DMS 273 (cell line): ENCODE data around the gene TMEM121.

Experiments used
- DNase-seq: peaks from one replicate; lab custom pipeline; 2025; ENCODE audit not compliant: unreplicated experiment; lab: John Stamatoyannopoulos, UW

Gene TMEM121

GRCh38 chr14:105486974-105487448 lies 39.4 kb upstream of the TMEM121 start:
- no peak for DNase-seq

DNA sequence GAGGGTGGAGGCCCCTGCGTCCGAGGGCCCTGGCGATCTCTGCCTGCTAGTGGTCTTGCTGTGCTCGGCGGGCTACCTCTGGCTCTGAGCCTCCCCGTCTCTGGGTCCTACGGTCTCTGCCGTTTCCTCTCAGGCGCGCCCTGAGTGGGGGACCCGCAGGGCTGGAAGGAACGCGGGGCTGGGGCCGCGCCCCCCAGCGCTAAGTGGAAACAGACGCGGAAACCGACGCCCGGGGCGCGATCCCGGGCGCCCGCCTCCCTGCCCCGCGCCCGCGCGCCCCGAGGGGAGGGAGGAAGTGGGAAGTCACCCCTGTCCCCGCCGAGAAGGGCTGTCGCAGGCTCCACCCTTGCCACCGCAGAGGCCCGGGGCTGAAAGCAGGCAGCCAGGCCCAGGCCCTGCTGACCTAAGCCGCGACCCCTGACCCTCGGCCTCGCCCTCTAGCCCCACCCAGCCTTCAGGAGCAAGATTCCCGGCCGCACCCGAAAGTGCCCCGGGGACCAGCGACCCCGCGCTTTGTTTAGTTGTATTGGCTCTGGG lies 38.9 kb upstream of the TMEM121 start:
- no peak for DNase-seq

- no peak for DNase-seq
Measured at GRCh38 chr14:105487986-105488777, 38.2 kb upstream of the TMEM121 start.

- no peak for DNase-seq
Measured at GRCh38 chr14:105488781-105489541, 37.4 kb upstream of the TMEM121 start.

GRCh38 chr14:105489542-105490266 lies 36.7 kb upstream of the TMEM121 start:
- DNase-seq: peak; percentile 95

DNA sequence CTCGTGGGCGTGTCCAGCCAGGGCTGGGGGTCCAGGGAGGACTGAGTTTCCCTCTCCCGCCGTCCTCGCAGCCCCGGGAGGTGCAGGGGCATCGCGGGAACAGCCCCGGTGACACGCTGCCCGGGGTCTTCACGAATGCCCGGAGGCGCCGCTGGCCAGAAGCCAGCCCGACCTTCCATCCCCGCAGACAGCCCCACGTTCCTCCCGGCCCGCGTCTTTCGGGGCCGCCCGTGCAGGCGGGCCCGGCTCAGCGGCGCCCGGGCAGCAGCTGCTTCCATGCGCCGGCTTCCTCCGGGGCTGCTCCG lies 36.2 kb upstream of the TMEM121 start:
- DNase-seq: no peak

DNA sequence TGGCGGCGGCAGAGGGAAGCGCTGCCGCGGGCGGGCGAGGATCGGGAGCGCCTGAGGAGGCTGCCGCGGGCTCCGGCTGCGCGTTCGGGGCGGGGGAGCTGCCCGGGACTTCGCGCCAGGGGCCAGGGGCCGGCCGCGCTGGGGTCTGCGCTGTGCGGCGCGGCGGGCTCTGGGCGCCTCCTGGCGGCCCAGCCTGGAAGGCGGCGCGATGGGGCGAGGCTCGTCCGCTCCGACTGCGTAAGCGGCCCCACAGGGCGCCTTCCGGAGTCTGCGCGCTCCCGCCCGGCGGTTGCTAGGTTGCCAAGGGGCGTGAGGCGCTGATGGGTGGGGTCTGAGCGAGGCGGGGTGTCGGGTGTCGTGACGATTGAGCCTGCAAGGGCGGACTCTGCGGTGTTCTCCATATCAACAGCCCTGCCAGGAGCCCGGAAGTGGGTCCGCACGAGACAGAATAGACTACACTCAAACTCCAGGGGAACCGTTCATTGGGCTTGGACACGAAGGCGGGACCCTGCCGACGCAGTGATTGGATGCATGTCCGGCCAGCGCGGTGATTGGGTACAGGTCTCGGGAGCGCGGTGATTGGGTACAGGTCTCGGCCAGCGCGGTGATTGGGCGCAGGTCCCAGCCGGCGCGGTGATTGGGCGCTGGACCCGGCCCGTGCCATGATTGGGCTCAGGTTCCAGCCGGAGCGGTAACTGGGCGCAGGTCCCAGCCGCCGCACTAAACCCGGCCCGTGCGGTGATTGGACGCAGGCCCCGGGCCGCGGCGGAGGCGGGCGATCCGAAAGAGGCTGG lies 35.6 kb upstream of the TMEM121 start, which contains the start of gene TEDC1:
Gene TEDC1, plus strand, starts transcription at position 675 of the 794 bp plus-strand sequence. CDS start 130 bp downstream, outside the sequence.
- DNase-seq: peak; percentile 100

DNA sequence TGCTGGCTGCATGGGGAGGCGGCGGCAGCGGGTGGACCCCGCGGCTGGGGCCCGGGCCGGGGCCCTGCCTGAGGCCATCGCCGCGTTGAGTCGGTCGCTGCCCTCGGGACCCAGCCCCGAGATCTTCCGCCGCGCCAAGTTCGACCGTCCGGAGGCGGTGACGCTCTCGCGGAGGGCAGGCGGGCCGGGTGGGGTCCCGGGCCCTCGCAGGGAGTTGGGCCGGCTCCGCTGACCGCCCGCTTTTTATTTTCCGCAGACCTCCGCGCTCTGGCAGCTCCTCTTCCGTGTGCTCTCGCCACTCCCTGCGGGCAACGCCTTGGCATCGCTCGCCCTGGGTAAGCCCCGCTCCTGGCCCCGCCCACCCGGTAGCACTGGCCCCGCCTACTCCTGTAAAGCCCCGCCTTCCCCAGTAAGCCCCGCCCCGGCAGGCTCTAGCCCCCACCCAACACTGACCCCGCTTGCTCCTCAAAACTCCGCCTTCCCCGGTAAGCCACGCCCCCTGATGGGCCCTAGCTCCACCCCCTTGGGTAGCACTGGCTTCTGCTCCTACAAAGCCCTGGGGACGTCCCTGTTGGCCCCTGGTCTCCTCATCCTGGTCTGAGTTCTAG lies 34.9 kb upstream of the TMEM121 start:
- peak; percentile 85 for DNase-seq

DNA sequence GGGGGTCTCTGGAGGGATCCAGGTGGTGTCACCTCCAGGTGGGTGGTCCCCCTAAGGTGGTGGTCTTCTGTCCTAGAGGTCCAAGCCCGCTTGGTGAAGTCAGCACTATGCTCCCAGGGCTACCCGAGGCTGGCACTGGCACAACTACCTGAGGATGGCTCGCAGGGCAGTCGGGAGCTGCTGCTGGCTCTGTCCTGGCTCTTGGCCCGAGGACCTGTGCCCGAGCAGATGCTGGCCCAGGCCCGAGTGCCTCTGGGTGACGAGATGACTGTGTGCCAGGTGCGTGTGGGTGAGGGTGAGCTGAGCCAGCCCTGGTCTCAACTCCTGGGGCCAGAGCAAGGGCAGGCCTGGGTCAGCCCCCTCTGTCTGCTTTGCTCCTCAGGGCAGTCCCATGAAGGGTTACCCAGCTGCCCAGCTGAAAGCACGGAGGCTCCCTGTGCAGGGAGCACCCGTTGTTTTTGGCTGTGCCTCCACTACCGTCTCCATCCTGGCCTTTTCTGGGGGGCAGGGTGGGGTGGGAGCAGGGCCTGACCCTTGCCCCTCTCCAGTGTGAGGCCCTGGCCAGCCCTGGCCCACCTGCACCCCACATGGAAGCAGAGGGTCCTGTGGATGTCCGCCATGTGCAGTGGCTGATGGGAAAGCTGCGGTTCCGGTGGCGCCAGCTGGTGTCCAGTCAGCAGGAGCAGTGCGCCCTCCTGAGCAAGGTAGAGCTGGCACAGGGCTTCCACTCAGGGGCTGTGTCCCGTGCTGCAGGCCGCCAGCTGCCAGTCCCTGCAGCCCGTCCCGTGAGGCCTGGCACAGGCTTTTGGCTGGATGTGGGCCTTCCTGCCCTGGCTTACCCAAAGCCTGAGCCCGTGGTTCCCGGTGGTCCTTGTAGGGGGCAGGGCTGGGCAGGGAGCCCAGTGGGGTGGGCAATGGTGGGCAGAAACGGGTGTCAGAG lies 34.1 kb upstream of the TMEM121 start:
- DNase-seq: peak; percentile 57

- DNase-seq: no peak
Measured at GRCh38 chr14:105492971-105493871, 33.2 kb upstream of the TMEM121 start.

GRCh38 chr14:105493921-105494605 lies 32.3 kb upstream of the TMEM121 start:
- no peak for DNase-seq

DNA sequence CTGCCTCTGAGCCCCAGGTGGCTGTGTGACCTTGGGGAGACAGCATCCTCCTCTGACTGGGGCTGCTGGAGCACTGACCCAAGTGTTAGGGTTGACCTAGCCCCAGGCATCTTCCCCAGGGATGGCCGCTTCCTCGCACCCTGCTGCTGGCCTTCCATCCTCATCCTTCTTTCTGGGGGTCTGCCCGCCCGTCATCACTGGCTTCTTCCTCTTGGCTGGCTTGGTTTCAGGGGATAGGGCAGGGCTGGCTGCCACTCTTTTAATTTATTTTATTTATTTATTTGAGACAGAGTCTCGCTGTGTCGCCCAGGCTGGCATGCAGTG lies 31.8 kb upstream of the TMEM121 start:
- no peak for DNase-seq

DNA sequence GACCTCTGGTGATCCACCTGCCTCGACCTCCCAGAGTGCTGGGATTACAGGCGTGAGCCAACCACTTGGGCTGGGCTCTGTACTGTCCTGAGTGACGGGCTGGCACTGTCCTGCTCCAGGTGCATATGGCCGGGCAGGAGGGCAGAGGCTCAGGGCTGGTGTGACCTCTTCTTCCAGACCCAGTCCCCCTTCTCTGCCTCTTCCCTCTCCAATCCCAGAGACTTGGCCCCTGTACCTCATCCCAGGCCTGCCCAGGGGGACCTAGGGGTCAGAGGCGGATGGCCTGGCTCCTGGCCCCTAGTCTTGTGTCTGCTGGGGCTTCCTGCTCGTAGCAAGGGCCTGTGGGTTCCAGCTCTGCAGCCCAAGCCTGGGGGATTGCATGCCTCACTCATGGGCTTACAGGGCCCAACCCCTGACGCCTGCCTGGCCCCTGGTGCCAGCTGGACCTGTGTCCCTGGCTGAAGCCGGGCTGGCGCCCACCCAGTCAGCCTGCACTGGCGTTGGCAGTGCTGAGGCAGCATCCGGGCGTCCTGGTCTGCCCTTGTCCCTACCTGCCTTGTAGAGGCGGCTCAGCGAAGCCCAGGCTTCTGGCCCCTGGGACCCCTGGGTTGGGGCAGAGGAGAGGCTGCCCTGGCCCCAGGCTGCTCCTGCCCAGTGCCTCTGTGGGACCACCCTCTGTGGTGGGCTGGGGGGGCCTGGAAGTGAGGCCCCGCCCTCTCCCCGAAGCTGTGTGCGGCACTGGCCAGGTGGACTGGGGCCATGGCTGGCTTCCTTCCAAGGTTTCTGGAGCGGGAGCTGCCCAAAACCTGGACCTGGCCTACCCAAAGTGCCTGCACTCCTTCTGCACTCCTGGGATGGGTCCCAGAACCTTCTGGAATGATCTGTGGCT lies 31.0 kb upstream of the TMEM121 start:
- DNase-seq: peak; percentile 52

- DNase-seq: no peak
Measured at GRCh38 chr14:105495990-105496830, 30.2 kb upstream of the TMEM121 start.

DNA sequence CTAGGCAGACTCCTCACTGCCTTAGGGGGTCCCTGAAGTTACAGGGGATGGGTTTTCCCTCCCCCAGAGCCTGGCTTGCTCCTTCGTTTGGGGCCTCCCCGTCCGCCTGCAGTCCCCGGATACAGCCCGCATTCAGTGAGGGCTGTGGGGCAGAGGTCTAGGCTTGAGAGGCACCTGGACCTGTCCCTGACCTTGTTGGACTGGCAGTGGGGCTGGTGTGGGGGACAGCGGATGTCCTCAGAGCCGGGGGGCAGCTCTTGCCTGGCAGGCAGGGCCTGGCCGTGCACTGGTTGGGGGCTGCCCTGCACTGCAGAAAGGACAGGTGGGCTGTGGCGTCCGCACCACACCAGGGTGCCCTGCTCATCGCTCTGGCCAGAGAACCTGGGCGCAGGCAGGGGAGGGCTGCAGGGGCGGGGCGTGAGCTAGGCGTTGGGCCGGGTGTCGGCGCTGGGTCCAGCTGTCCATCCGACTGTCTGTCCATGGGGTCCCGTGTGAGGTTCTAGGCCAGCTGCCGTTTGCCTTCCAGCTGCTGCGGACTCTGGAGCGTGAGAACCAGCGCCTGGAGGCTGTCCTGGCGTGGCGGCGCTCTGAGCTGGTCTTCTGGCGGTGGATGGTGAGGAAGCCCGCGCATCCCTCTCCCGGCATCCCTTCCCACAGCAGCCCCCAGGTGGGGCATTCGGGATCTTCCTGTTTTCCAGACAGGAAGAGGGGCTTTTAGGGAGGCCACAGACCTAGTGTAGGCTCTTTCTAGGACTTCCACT lies 29.4 kb upstream of the TMEM121 start:
- no peak for DNase-seq
